H1 (cell line): ENCODE measurements around the gene NLGN4X. TPM values are rescaled to one million over a fixed set of nuclear protein-coding genes. Genes with fewer than 3 reads are reported as not detected.

Experiments used
- CTCF ChIA-PET: fragments of 300-600 bp; sonication (Branson Sonifier 250); formaldehyde crosslinking; loops from one replicate; lab custom pipeline; 2021; ENCODE audit not compliant: partially characterized antibody; lab: Charles Lee
- POLR2A ChIA-PET: fragments of 300-600 bp; sonication (Branson Sonifier 250); formaldehyde crosslinking; loops from one replicate; lab custom pipeline; 2021; ENCODE audit warnings: inconsistent platforms; ENCODE audit not compliant: partially characterized antibody; lab: Charles Lee
- DNase-seq, 2 experiments: peaks; one replicate each; pipeline versions ENCODE4 v3.0.0 to v3.0.0-alpha.2; 2010 to 2022; ENCODE audit warnings: low spot score in 2 of 2, low read depth in 1 of 2, mixed read lengths in 1 of 2
- FAIRE-seq: peaks from 2 replicates; lab custom pipeline; 2011; peaks lifted over from hg19 to GRCh38; lab: Jason Lieb, UNC
- H2AFZ ChIP-seq: 2 replicates; pipeline ENCODE4 v1.8.1; 2012; ENCODE audit warnings: low read length, inconsistent platforms
- H2AK5ac ChIP-seq: 2 replicates; pipeline ENCODE4 v1.6.1; 2013; ENCODE audit warnings: low read depth, low read length
- H2BK120ac ChIP-seq: replicated peaks from 2 replicates; pipeline ENCODE3; 2013; ENCODE audit warnings: low read depth, low read length, inconsistent platforms
- H2BK12ac ChIP-seq: 2 replicates; pipeline ENCODE4 v1.6.1; 2013; ENCODE audit warnings: low read depth, low read length
- H2BK15ac ChIP-seq: 2 replicates; pipeline ENCODE4 v1.6.1; 2013; ENCODE audit warnings: low read length
- H2BK20ac ChIP-seq: 2 replicates; pipeline ENCODE4 v1.6.1; 2013; ENCODE audit warnings: low read length
- H2BK5ac ChIP-seq: 2 replicates; pipeline ENCODE4 v1.6.1; 2013; ENCODE audit warnings: low read depth, low read length
- H3K14ac ChIP-seq: 2 replicates; pipeline ENCODE4 v1.6.1; 2013; ENCODE audit warnings: inconsistent platforms; ENCODE audit not compliant: insufficient read length
- H3K18ac ChIP-seq: 2 replicates; pipeline ENCODE4 v1.6.1; 2013; ENCODE audit warnings: low read length; ENCODE audit errors: extremely low read depth
- H3K23ac ChIP-seq: 2 replicates; pipeline ENCODE4 v1.6.1; 2013; ENCODE audit warnings: inconsistent platforms; ENCODE audit not compliant: insufficient read length
- H3K23me2 ChIP-seq: 2 replicates; pipeline ENCODE4 v1.6.1; 2013; ENCODE audit warnings: low read depth, low read length
- H3K27ac ChIP-seq: 2 replicates; pipeline ENCODE4 v1.6.1; 2011; ENCODE audit warnings: low read depth, low read length, inconsistent platforms
- H3K27me3 ChIP-seq, 4 experiments: replicated peaks in 1 of 4; 1 replicate in 1 of 4; 2 replicates in 3 of 4; pipeline versions ENCODE4 v1.6.1 to v1.8.1; 2011 to 2013; ENCODE audit warnings: low read length in 3 of 4, mild to moderate bottlenecking in 3 of 4, inconsistent platforms in 2 of 4, mixed read lengths in 2 of 4, moderate library complexity in 1 of 4; ENCODE audit not compliant: control insufficient read depth in 3 of 4, insufficient read depth in 3 of 4; ENCODE audit errors: extremely low read depth in 1 of 4
- H3K36me3 ChIP-seq, 4 experiments: 2 replicates each; pipeline versions ENCODE4 v1.6.1 to v1.8.1; 2011 to 2013; ENCODE audit warnings: mild to moderate bottlenecking in 4 of 4, low read length in 3 of 4, moderate library complexity in 2 of 4, control low read depth in 1 of 4, inconsistent platforms in 1 of 4; ENCODE audit not compliant: insufficient read depth in 4 of 4, control insufficient read depth in 2 of 4
- H3K4ac ChIP-seq: replicated peaks from 2 replicates; pipeline ENCODE3; 2013; ENCODE audit warnings: low read length, low read depth, mixed read lengths, inconsistent platforms; ENCODE audit not compliant: insufficient read length
- H3K4me1 ChIP-seq, 4 experiments: replicated peaks in 1 of 4; 1 replicate in 1 of 4; 2 replicates in 3 of 4; pipeline versions ENCODE4 v1.6.1 to v1.8.1; 2011 to 2013; ENCODE audit warnings: low read length in 3 of 4, inconsistent platforms in 2 of 4, mixed read lengths in 1 of 4; ENCODE audit not compliant: insufficient read depth in 4 of 4, control insufficient read depth in 3 of 4
- H3K4me2 ChIP-seq, 2 experiments: 2 replicates each; pipeline versions ENCODE4 v1.6.1 to v1.8.1; 2011 to 2013; ENCODE audit warnings: low read depth in 2 of 2, low read length in 2 of 2, control low read depth in 1 of 2, inconsistent platforms in 1 of 2, mild to moderate bottlenecking in 1 of 2; ENCODE audit not compliant: insufficient read depth in 1 of 2
- H3K4me3 ChIP-seq, 4 experiments: fragments of 200-600, 300-600 bp in 1 of 4; sonication (generic), shearing (Covaris generic), sonication (Bioruptor Twin) in 1 of 4; 2 replicates each; pipeline versions ENCODE4 v1.5.1 to v1.8.1; 2011 to 2016; ENCODE audit warnings: low read length in 4 of 4, low read depth in 3 of 4, control low read depth in 2 of 4, inconsistent platforms in 2 of 4, mild to moderate bottlenecking in 2 of 4, mixed read lengths in 1 of 4, moderate library complexity in 1 of 4; ENCODE audit not compliant: insufficient read depth in 2 of 4; ENCODE audit errors: extremely low read depth in 1 of 4
- H3K56ac ChIP-seq: replicated peaks from 2 replicates; pipeline ENCODE3; 2013; ENCODE audit warnings: low read depth, mild to moderate bottlenecking, mixed read lengths, low read length, inconsistent platforms; ENCODE audit not compliant: insufficient read length
- H3K79me1 ChIP-seq: 2 replicates; pipeline ENCODE4 v1.6.1; 2013; ENCODE audit warnings: low read depth, low read length, control low read depth
- H3K79me2 ChIP-seq, 2 experiments: 2 replicates each; pipeline versions ENCODE4 v1.6.1 to v1.8.1; 2012 to 2013; ENCODE audit warnings: low read length in 2 of 2, mild to moderate bottlenecking in 2 of 2, inconsistent platforms in 1 of 2; ENCODE audit not compliant: insufficient read depth in 2 of 2, control insufficient read depth in 1 of 2
- H3K9ac ChIP-seq, 4 experiments: replicated peaks in 1 of 4; 1 replicate in 1 of 4; 2 replicates in 3 of 4; pipeline versions ENCODE4 v1.6.1 to v1.8.1; 2011 to 2013; ENCODE audit warnings: low read depth in 3 of 4, low read length in 3 of 4, control low read depth in 2 of 4, mild to moderate bottlenecking in 2 of 4, moderate library complexity in 2 of 4, inconsistent platforms in 1 of 4; ENCODE audit errors: extremely low read depth in 1 of 4
- H3K9me3 ChIP-seq, 2 experiments: 2 replicates each; pipeline versions ENCODE4 v1.6.1 to v1.8.1; 2012 to 2013; ENCODE audit warnings: mild to moderate bottlenecking in 2 of 2, moderate library complexity in 2 of 2, control low read depth in 1 of 2, inconsistent platforms in 1 of 2, low read depth in 1 of 2, low read length in 1 of 2, mixed read lengths in 1 of 2; ENCODE audit not compliant: insufficient read depth in 2 of 2
- H4K20me1 ChIP-seq, 2 experiments: replicated peaks in 1 of 2; 2 replicates each; pipeline versions ENCODE3 to v1.8.1; 2011 to 2013; ENCODE audit warnings: inconsistent platforms in 2 of 2, low read length in 2 of 2, mild to moderate bottlenecking in 1 of 2; ENCODE audit not compliant: insufficient read depth in 2 of 2, control insufficient read depth in 1 of 2
- H4K5ac ChIP-seq: 2 replicates; pipeline ENCODE4 v1.6.1; 2013; ENCODE audit warnings: low read length, low read depth, mixed read lengths, inconsistent platforms; ENCODE audit not compliant: insufficient read length
- H4K8ac ChIP-seq: 2 replicates; pipeline ENCODE4 v1.8.0; 2013; ENCODE audit warnings: mild to moderate bottlenecking, moderate library complexity, low read length, inconsistent platforms; ENCODE audit not compliant: insufficient read depth; ENCODE audit errors: extremely low read depth
- H4K91ac ChIP-seq: replicated peaks from 2 replicates; pipeline ENCODE3; 2013; ENCODE audit warnings: low read length, mixed read lengths, inconsistent platforms; ENCODE audit not compliant: insufficient read length
- CHD2 ChIP-seq: IDR thresholded peaks from 2 replicates; pipeline ENCODE4 v1.6.1; 2012; ENCODE audit warnings: low read length, improper control_type of control experiment
- EP300 ChIP-seq, 2 experiments: IDR thresholded peaks; 1 replicate in 1 of 2; 2 replicates in 1 of 2; pipeline ENCODE4 v1.6.1; 2011 to 2012; ENCODE audit warnings: low read depth in 2 of 2, low read length in 2 of 2, mild to moderate bottlenecking in 2 of 2, borderline replicate concordance in 1 of 2, inconsistent platforms in 1 of 2, moderate library complexity in 1 of 2
- EZH2 ChIP-seq: fragments of 200-600 bp; sonication (generic); IDR thresholded peaks from 2 replicates; pipeline ENCODE4 v1.7.1; 2012; ENCODE audit warnings: low read depth, mild to moderate bottlenecking, moderate library complexity, low read length, inconsistent platforms; ENCODE audit not compliant: severe bottlenecking
- HDAC2 ChIP-seq, 2 experiments: fragments of 300-600 bp in 1 of 2; sonication (generic) in 1 of 2; IDR thresholded peaks; 2 replicates each; pipeline ENCODE4 v1.6.1; 2011 to 2012; ENCODE audit warnings: low read depth in 2 of 2, low read length in 2 of 2, mild to moderate bottlenecking in 2 of 2, moderate library complexity in 2 of 2, borderline replicate concordance in 1 of 2, inconsistent platforms in 1 of 2
- RBBP5 ChIP-seq: IDR thresholded peaks from 2 replicates; pipeline ENCODE4 v1.7.1; 2012; ENCODE audit warnings: low read depth, mild to moderate bottlenecking, inconsistent platforms, low read length, moderate library complexity, borderline replicate concordance
- RXRA ChIP-seq: IDR thresholded peaks from 2 replicates; pipeline ENCODE4 v1.6.1; 2011; ENCODE audit warnings: low read depth, mild to moderate bottlenecking, low read length, moderate library complexity; ENCODE audit not compliant: insufficient read depth
- SAP30 ChIP-seq: fragments of 300-600 bp; sonication (generic); IDR thresholded peaks from 2 replicates; pipeline ENCODE4 v1.7.1; 2012; ENCODE audit warnings: low read length, moderate library complexity, mild to moderate bottlenecking, inconsistent platforms; ENCODE audit not compliant: insufficient read depth, insufficient replicate concordance
- SUZ12 ChIP-seq: fragments of 200-600 bp; sonication (generic); IDR thresholded peaks from 2 replicates; pipeline ENCODE4 v1.6.1; 2012; ENCODE audit warnings: mild to moderate bottlenecking, inconsistent platforms, low read length, moderate library complexity, mixed read lengths
- TBP ChIP-seq: IDR thresholded peaks from 2 replicates; pipeline ENCODE4 v1.6.1; 2011; ENCODE audit warnings: low read depth, low read length, improper control_type of control experiment
- WGBS, 2 experiments: shearing (Covaris generic) in 1 of 2; methylation state at CpG; one replicate each; pipeline versions ENCODE4 v1.1.6 to v1.1.7; 2013 to 2015; ENCODE audit warnings: low lambda C conversion rate in 2 of 2, mixed read lengths in 2 of 2, inconsistent platforms in 1 of 2, low coverage in 1 of 2, missing lambda C conversion rate in 1 of 2; ENCODE audit not compliant: insufficient replicate concordance in 2 of 2, insufficient coverage in 1 of 2, insufficient read length in 1 of 2; ENCODE audit errors: extremely low coverage in 1 of 2, missing lambda C conversion rate in 1 of 2; 5-methylcytosine and 5-hydroxymethylcytosine counted together
- polyA plus RNA-seq, 7 experiments: library from polyadenylated mRNA; depleted of rRNA in 3 of 7; stranded (reverse) in 5 of 7; unstranded in 2 of 7; fragments of >200 nt in 5 of 7; fragments of 200-250 nt in 2 of 7; gene quantifications; 1 replicate in 5 of 7; 2 replicates in 1 of 7; 4 replicates in 1 of 7; pipeline versions ENCODE4 v1.2.1 to v1.2.3, GENCODE V29; 2011 to 2013; ENCODE audit warnings: missing spikeins in 2 of 7, mixed read lengths in 2 of 7
- total RNA-seq: library from RNA; stranded (reverse); fragmentation: NEBNext Ultra II Directional; extraction: Animal tissue kit (Norgen Biotek cat#: 25700); gene quantifications from 2 replicates; pipeline ENCODE4 v1.2.1, GENCODE V29; 2021
- TF ChIP-seq, protein P1 (sequence below): IDR thresholded peaks from 2 replicates; pipeline ENCODE4 v1.6.1; 2011; ENCODE audit warnings: low read length, improper control_type of control experiment

The NLGN4X gene
- total and polyA plus RNA-seq, 2 of the 8 experiments (the other 6 are each of a cell fraction or from before 2014, with no cell fraction given): 104 to 124 TPM

DNA sequence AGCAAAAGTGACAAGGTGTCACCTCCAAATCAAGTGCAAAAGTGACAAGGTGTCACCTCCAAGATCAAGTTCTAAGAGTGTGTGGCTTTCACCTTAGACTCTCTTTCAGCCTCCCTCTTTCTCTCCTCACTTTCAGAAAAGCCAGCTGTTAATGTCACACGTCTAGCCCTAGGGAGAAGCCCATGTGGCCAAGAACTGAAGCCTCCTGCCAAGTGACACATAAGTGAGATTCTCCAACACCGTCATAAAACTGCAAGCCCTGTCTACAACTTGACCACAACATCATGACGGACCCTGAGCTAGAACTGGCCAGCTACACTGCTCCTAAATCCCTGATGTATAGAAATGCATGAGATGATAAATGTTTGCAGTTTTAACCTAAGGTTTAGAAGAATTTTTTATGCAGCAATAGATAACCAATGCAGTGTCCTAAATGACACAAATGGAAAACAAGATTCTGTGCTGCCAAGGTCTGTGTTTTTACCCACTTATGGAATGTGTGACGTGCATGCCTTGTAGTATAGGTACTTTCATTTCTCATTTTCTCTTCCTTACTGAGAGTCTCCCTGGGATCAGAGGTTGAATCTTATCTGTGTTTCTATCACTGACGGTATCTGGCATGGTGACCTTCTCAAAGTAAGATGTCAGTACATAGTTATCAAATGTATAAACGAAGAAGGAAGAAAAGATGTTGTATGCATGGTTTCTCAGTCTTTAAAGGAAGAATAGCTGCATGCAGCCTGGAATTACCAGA, 25.0 kb downstream of the NLGN4X start:
- H3K4me1 ChIP-seq: peaks cover 0 to 3% (median 1%) of the 10 kb centered on the region in 4 experiments; a peak in 2 of 7 replicates
- H3K36me3 ChIP-seq: peaks cover 0 to 3% (median 0%) of the 10 kb centered on the region in 4 experiments; a peak in 1 of 8 replicates
- H3K9ac ChIP-seq: no peak overlapping the region
- H3K4me2 ChIP-seq: no peak overlapping the region
- 88% methylated on average over 6 of the region's 6 CpGs; no CpG with 5 or more reads in 1 of the 2 experiments for WGBS, 2 experiments
- H3K14ac ChIP-seq: no peak overlapping the region
- no peak overlapping the region for H2BK5ac ChIP-seq
- no peak overlapping the region for H4K8ac ChIP-seq
- H3K9me3 ChIP-seq: no peaks in the 10 kb centered on the region
- no peaks in the 10 kb centered on the region; the same call in 1 of the 2 replicates for H3K79me1 ChIP-seq
- no peak overlapping the region for H3K18ac ChIP-seq
- no peak overlapping the region for H3K56ac ChIP-seq
- no peak overlapping the region for H2BK15ac ChIP-seq
- ChIA-PET POLR2A (no interaction called here), CTCF (no interaction called here)
- H3K79me2 ChIP-seq: peaks cover 6 to 100% of the 10 kb centered on the region in 2 experiments; a peak in 3 of 4 replicates
- no peak overlapping the region for H3K4ac ChIP-seq
- no peaks in the 10 kb centered on the region for H3K27me3 ChIP-seq
- H2BK120ac ChIP-seq: no peak overlapping the region
- no peak overlapping the region for H3K23ac ChIP-seq
- H3K23me2 ChIP-seq: no peaks in the 10 kb centered on the region
- H4K5ac ChIP-seq: no peak overlapping the region
- no peak overlapping the region for H4K91ac ChIP-seq
- FAIRE-seq (no peak), DNase-seq (no peak)
- H2AK5ac ChIP-seq: no peak overlapping the region
- H3K4me3 ChIP-seq: no peak overlapping the region
- no peak overlapping the region for H2AFZ ChIP-seq
- no peak overlapping the region for H2BK12ac ChIP-seq
- no peak overlapping the region for H2BK20ac ChIP-seq
- H4K20me1 ChIP-seq: peaks cover 3 to 17% of the 10 kb centered on the region in 2 experiments
- no peak overlapping the region for H3K27ac ChIP-seq
- TF ChIP-seq EP300 (IDR thresholded peaks at IDR 0.05; ENCODE audit: borderline replicate concordance in 1 of 2, low read depth in 2 of 2, low read length in 2 of 2) (no peak), HDAC2 (IDR thresholded peaks at IDR 0.05; ENCODE audit: borderline replicate concordance in 1 of 2, low read depth in 2 of 2, low read length in 2 of 2) (no peak), EZH2 (no peak), SAP30 (no peak), TBP (no peak), RXRA (no peak), CHD2 (no peak), SUZ12 (no peak), RBBP5 (no peak)
- TF ChIP-seq, protein P1, sequence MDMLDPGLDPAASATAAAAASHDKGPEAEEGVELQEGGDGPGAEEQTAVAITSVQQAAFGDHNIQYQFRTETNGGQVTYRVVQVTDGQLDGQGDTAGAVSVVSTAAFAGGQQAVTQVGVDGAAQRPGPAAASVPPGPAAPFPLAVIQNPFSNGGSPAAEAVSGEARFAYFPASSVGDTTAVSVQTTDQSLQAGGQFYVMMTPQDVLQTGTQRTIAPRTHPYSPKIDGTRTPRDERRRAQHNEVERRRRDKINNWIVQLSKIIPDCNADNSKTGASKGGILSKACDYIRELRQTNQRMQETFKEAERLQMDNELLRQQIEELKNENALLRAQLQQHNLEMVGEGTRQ: no peak
